ENCODE results near the gene NCOA3. TPM values are rescaled to one million over a fixed set of nuclear protein-coding genes. Genes with fewer than 3 reads are reported as not detected.

NCOA3 gene
- total RNA-seq, 2 experiments from 2014 or later = 66.2 to 73.7 TPM

GRCh38 chr20:47540443-47541354 lies 39.0 kb downstream of the NCOA3 start:
- intact Hi-C loops (cut with micrococcal nuclease) = no loop called here
- POLR2A ChIA-PET = no interaction called here
- DNase-seq (peak; percentile 41), ATAC-seq (peak; percentile 55)
- no peak for TF ChIP-seq CTCF (IDR thresholded peaks at IDR 0.05)
- Mint-ChIP-seq H3K4me3 (no peak overlapping the region), H3K9me3 (no peaks in the 10 kb centered on the region), H3K27ac (peak overlapping the region; percentile 60), H3K27me3 (no peaks in the 10 kb centered on the region), H3K4me1 (ENCODE audit: low read depth) (peaks cover 71% of the 10 kb centered on the region), H3K36me3 (ENCODE audit: low read depth) (peaks cover 34% of the 10 kb centered on the region)
- CTCF ChIA-PET = interaction anchor here (2.6 kb wide), 1 partner anchor 157 kb away, joined by 9 read pairs; no protein-coding TSS in a partner anchor

GRCh38 chr20:47541355-47541922 lies 39.8 kb downstream of the NCOA3 start:
- no peak for TF ChIP-seq CTCF (IDR thresholded peaks at IDR 0.05)
- Mint-ChIP-seq H3K9me3 (no peaks in the 10 kb centered on the region), H3K27me3 (no peaks in the 10 kb centered on the region), H3K27ac (peak overlapping the region; percentile 70), H3K4me1 (ENCODE audit: low read depth) (peaks cover 71% of the 10 kb centered on the region), H3K36me3 (ENCODE audit: low read depth) (peaks cover 35% of the 10 kb centered on the region), H3K4me3 (no peak overlapping the region)
- POLR2A ChIA-PET = no interaction called here
- CTCF ChIA-PET = interaction anchor here (0.7 to 2.6 kb wide), 2 partner anchors 79 to 158 kb away, joined by 3 to 9 read pairs; no protein-coding TSS in a partner anchor
- DNase-seq (no peak), ATAC-seq (no peak)
- intact Hi-C loops (cut with micrococcal nuclease) = no loop called here

GRCh38 chr20:47543006-47543431 lies 41.3 kb downstream of the NCOA3 start:
- ChIA-PET CTCF (interaction anchor here (1.3 kb wide), 1 partner anchor 12 kb away, joined by 4 read pairs; no protein-coding TSS in a partner anchor), POLR2A (interaction anchor here (0.6 to 1.7 kb wide), 4 partner anchors 10 to 35 kb away, joined by 3 to 5 read pairs (median 4); no protein-coding TSS in a partner anchor)
- DNase-seq (no peak), ATAC-seq (peak; percentile 59)
- peaks cover 38% of the 10 kb centered on the region for H3K36me3 Mint-ChIP-seq (ENCODE audit: low read depth)
- intact Hi-C loops (cut with micrococcal nuclease) = no loop called here
- H3K9me3 Mint-ChIP-seq = no peaks in the 10 kb centered on the region
- H3K27ac Mint-ChIP-seq = peak overlapping the region; percentile 85
- H3K27me3 Mint-ChIP-seq = no peaks in the 10 kb centered on the region
- H3K4me1 Mint-ChIP-seq (ENCODE audit: low read depth) = peaks cover 74% of the 10 kb centered on the region
- no peak overlapping the region for H3K4me3 Mint-ChIP-seq
- TF ChIP-seq CTCF (IDR thresholded peaks at IDR 0.05) = no peak

- H3K9me3 Mint-ChIP-seq = no peaks in the 10 kb centered on the region
- H3K4me1 Mint-ChIP-seq (ENCODE audit: low read depth) = peaks cover 67% of the 10 kb centered on the region
- DNase-seq (peak; percentile 38), ATAC-seq (peak; percentile 58)
- intact Hi-C loops (cut with micrococcal nuclease) = no loop called here
- POLR2A ChIA-PET = interaction anchor here (1.2 kb wide), 2 partner anchors 16 to 41 kb away, joined by 3 to 5 read pairs; no protein-coding TSS in a partner anchor
- H3K36me3 Mint-ChIP-seq (ENCODE audit: low read depth) = peaks cover 32% of the 10 kb centered on the region
- CTCF ChIA-PET = interaction anchor here (0.8 to 1.1 kb wide), 2 partner anchors 76 to 271 kb away, joined by 3 read pairs; no protein-coding TSS in a partner anchor
- no peaks in the 10 kb centered on the region for H3K27me3 Mint-ChIP-seq
- peak overlapping the region; percentile 36 for H3K27ac Mint-ChIP-seq
- H3K4me3 Mint-ChIP-seq = no peak overlapping the region
- no peak for TF ChIP-seq CTCF (IDR thresholded peaks at IDR 0.05)
These were observed 42.6 kb downstream of the NCOA3 start for GRCh38 chr20:47544240-47544639.

Data from activated CD8-positive, alpha-beta T cell treated with anti-CD3 and anti-CD28 coated beads for 36 hours (primary cell).